Brain microvascular endothelial cell (primary cell): ENCODE measurements around the gene CDC42EP5.

ENCODE experiments used
- DNase-seq: peaks from one replicate; pipeline ENCODE4 v3.0.0-alpha.2; 2020
- H3K27ac ChIP-seq: fragments of 250-450 bp; sonication (Bioruptor Pico); 2 replicates; pipeline ENCODE4 v1.5.1; 2020; ENCODE audit warnings: mild to moderate bottlenecking, moderate library complexity
- H3K27me3 ChIP-seq: fragments of 250-450 bp; sonication (Bioruptor Pico); replicated peaks from 2 replicates; pipeline ENCODE4 v1.5.1; 2020; ENCODE audit warnings: mild to moderate bottlenecking
- H3K36me3 ChIP-seq: fragments of 250-450 bp; sonication (Bioruptor Pico); replicated peaks from 2 replicates; pipeline ENCODE4 v1.5.1; 2020; ENCODE audit warnings: mild to moderate bottlenecking
- H3K4me3 ChIP-seq: 2 replicates; pipeline ENCODE4 v1.5.1; 2011; ENCODE audit warnings: low read depth, mild to moderate bottlenecking, control low read depth, low read length, moderate library complexity
- CTCF ChIP-seq: IDR thresholded peaks from 2 replicates; pipeline ENCODE4 v1.5.1; 2011; ENCODE audit warnings: low read depth, mild to moderate bottlenecking, moderate library complexity, low read length, control low read depth, inconsistent platforms; ENCODE audit errors: missing control alignments
- in situ Hi-C: cut with HindIII; loops from 2 replicates; pipeline ENCODE4 v1.10.0; 2017; ENCODE audit warnings: low sequenced_read_pairs, low pct_ligation_motif_present

The CDC42EP5 gene

GRCh38 chr19:54462047-54462654 lies 10.9 kb downstream of the CDC42EP5 start:
- no peak for DNase-seq
- TF ChIP-seq CTCF, result no peak
- Histone ChIP-seq H3K27me3 (no peaks in the 10 kb centered on the region), H3K36me3 (peaks cover 47% of the 10 kb centered on the region), H3K27ac (peak overlapping the region; percentile 91), H3K4me3 (peak overlapping the region; percentile 61)
- in situ Hi-C loops, result no loop called here

- Histone ChIP-seq H3K36me3 (peaks cover 53% of the 10 kb centered on the region), H3K4me3 (no peak overlapping the region), H3K27me3 (no peaks in the 10 kb centered on the region), H3K27ac (no peak overlapping the region)
- TF ChIP-seq CTCF, result no peak
- in situ Hi-C loops, result no loop called here
- no peak for DNase-seq
Observed at GRCh38 chr19:54461613-54462012, 11.5 kb downstream of the CDC42EP5 start.

GRCh38 chr19:54461210-54461609 lies 11.9 kb downstream of the CDC42EP5 start:
- no peak overlapping the region for H3K4me3 ChIP-seq
- H3K27ac ChIP-seq, result no peak overlapping the region
- peaks cover 57% of the 10 kb centered on the region for H3K36me3 ChIP-seq
- no peak for TF ChIP-seq CTCF
- DNase-seq, result no peak
- H3K27me3 ChIP-seq, result no peaks in the 10 kb centered on the region
- in situ Hi-C loops, result no loop called here

GRCh38 chr19:54460230-54461005 lies 12.7 kb downstream of the CDC42EP5 start:
- peaks cover 65% of the 10 kb centered on the region for H3K36me3 ChIP-seq
- in situ Hi-C loops, result no loop called here
- TF ChIP-seq CTCF, result no peak
- H3K4me3 ChIP-seq, result no peak overlapping the region
- no peaks in the 10 kb centered on the region for H3K27me3 ChIP-seq
- DNase-seq, result no peak
- H3K27ac ChIP-seq, result no peak overlapping the region

- H3K36me3 ChIP-seq, result peaks cover 73% of the 10 kb centered on the region
- DNase-seq, result no peak
- H3K4me3 ChIP-seq, result no peak overlapping the region
- TF ChIP-seq CTCF, result no peak
- in situ Hi-C loops, result no loop called here
- H3K27me3 ChIP-seq, result no peaks in the 10 kb centered on the region
- no peak overlapping the region for H3K27ac ChIP-seq
Observed at GRCh38 chr19:54459282-54460229, 13.5 kb downstream of the CDC42EP5 start.
